Mesothelial cell of epicardium (in vitro differentiated cells): ENCODE data around the gene PRR23A. TPM values are rescaled to one million over a fixed set of nuclear protein-coding genes. Genes with fewer than 3 reads are reported as not detected.

Source experiments
- DNase-seq, 2 experiments: peaks; one replicate each; pipeline ENCODE4 v3.0.0; 2021; ENCODE audit warnings: low spot score in 2 of 2; ENCODE audit not compliant: unreplicated experiment in 2 of 2
- H3K27ac Mint-ChIP-seq: 2 replicates; pipeline ENCODE4 v1.8.0; 2021; ENCODE audit warnings: mixed read lengths
- H3K27me3 Mint-ChIP-seq: 2 replicates; pipeline ENCODE4 v1.8.0; 2021; ENCODE audit warnings: low read depth, mixed read lengths
- H3K36me3 Mint-ChIP-seq: 2 replicates; pipeline ENCODE4 v1.8.0; 2021; ENCODE audit warnings: mixed read lengths
- H3K4me1 Mint-ChIP-seq: 2 replicates; pipeline ENCODE4 v1.8.0; 2021; ENCODE audit warnings: mixed read lengths
- H3K4me3 Mint-ChIP-seq: 2 replicates; pipeline ENCODE4 v1.8.0; 2021; ENCODE audit warnings: mild to moderate bottlenecking, moderate library complexity, mixed read lengths
- H3K9me3 Mint-ChIP-seq: 2 replicates; pipeline ENCODE4 v1.8.0; 2021; ENCODE audit warnings: mixed read lengths
- CTCF ChIP-seq: fragments of 200-600 bp; sonication (generic); IDR thresholded peaks from one replicate; pipeline ENCODE4 v1.5.0; 2021; ENCODE audit warnings: antibody characterized with exemption; ENCODE audit not compliant: unreplicated experiment
- total RNA-seq: library from RNA; stranded (reverse); gene quantifications from 3 replicates; pipeline ENCODE4 v1.2.1, GENCODE V29; 2021

PRR23A gene
- total RNA-seq, 1 donor from 2014 or later, result not detected

- no peak overlapping the region for H3K4me3 Mint-ChIP-seq
- H3K36me3 Mint-ChIP-seq, result no peaks in the 10 kb centered on the region
- no peaks in the 10 kb centered on the region for H3K4me1 Mint-ChIP-seq
- peaks cover 2% of the 10 kb centered on the region for H3K27me3 Mint-ChIP-seq
- DNase-seq, result no peak
- TF ChIP-seq CTCF, result no peak
- H3K9me3 Mint-ChIP-seq, result peaks cover 39% of the 10 kb centered on the region
- H3K27ac Mint-ChIP-seq, result no peak overlapping the region
These were observed 593 bp downstream of the PRR23A start for GRCh38 chr3:139005356-139005993.

- Mint-ChIP-seq H3K9me3 (peaks cover 3% of the 10 kb centered on the region), H3K27ac (no peak overlapping the region), H3K4me1 (no peaks in the 10 kb centered on the region), H3K36me3 (no peaks in the 10 kb centered on the region), H3K27me3 (peaks cover 65% of the 10 kb centered on the region), H3K4me3 (no peak overlapping the region)
- TF ChIP-seq CTCF, result no peak
- DNase-seq, result no peak
These were observed 10.4 kb downstream of the PRR23A start for GRCh38 chr3:138995706-138996105.

- Mint-ChIP-seq H3K27ac (no peak overlapping the region), H3K27me3 (peaks cover 58% of the 10 kb centered on the region), H3K9me3 (no peaks in the 10 kb centered on the region), H3K4me3 (no peak overlapping the region), H3K4me1 (peaks cover 2% of the 10 kb centered on the region), H3K36me3 (no peaks in the 10 kb centered on the region)
- DNase-seq, result no peak
- no peak for TF ChIP-seq CTCF
These were observed 18.9 kb downstream of the PRR23A start for GRCh38 chr3:138987181-138987580.

GRCh38 chr3:138985932-138986331 lies 20.1 kb downstream of the PRR23A start:
- no peak for TF ChIP-seq CTCF
- no peaks in the 10 kb centered on the region for H3K36me3 Mint-ChIP-seq
- no peaks in the 10 kb centered on the region for H3K9me3 Mint-ChIP-seq
- peaks cover 2% of the 10 kb centered on the region for H3K4me1 Mint-ChIP-seq
- no peak for DNase-seq
- no peak overlapping the region for H3K27ac Mint-ChIP-seq
- peaks cover 58% of the 10 kb centered on the region for H3K27me3 Mint-ChIP-seq
- no peak overlapping the region for H3K4me3 Mint-ChIP-seq

GRCh38 chr3:138984816-138985215 lies 21.3 kb downstream of the PRR23A start:
- Mint-ChIP-seq H3K4me3 (no peak overlapping the region), H3K9me3 (no peaks in the 10 kb centered on the region), H3K27me3 (peaks cover 70% of the 10 kb centered on the region), H3K4me1 (peaks cover 2% of the 10 kb centered on the region), H3K36me3 (no peaks in the 10 kb centered on the region), H3K27ac (no peak overlapping the region)
- DNase-seq, result no peak
- TF ChIP-seq CTCF, result no peak

- no peak for DNase-seq
- Mint-ChIP-seq H3K4me3 (no peak overlapping the region), H3K27me3 (peaks cover 29% of the 10 kb centered on the region), H3K9me3 (no peaks in the 10 kb centered on the region), H3K36me3 (no peaks in the 10 kb centered on the region), H3K4me1 (no peaks in the 10 kb centered on the region), H3K27ac (no peak overlapping the region)
- TF ChIP-seq CTCF, result no peak
These were observed 30.0 kb downstream of the PRR23A start for GRCh38 chr3:138976047-138976446.
